K562 (cell line): ENCODE data around the gene DVL2. TPM values are rescaled to one million over a fixed set of nuclear protein-coding genes. Genes with fewer than 3 reads are reported as not detected.

Experiments
- C11orf30 ChIP-seq: fragments of 450-650 bp; IDR thresholded peaks from 2 replicates; pipeline ENCODE4 v1.6.1; 2016; ENCODE audit warnings: low read depth, mild to moderate bottlenecking
- CREB1 ChIP-seq, 2 experiments: sonication (generic) in 1 of 2; formaldehyde crosslinking in 1 of 2; IDR thresholded peaks; 2 replicates each; pipeline versions ENCODE4 v1.6.1 to v1.8.0; 2012 to 2022; ENCODE audit warnings: inconsistent platforms in 1 of 2, mild to moderate bottlenecking in 1 of 2, missing genetic modification reagents in 1 of 2, moderate library complexity in 1 of 2
- MAFK ChIP-seq: IDR thresholded peaks from 2 replicates; pipeline ENCODE4 v1.6.1; 2011; ENCODE audit warnings: low read length, improper control_type of control experiment
- MIER1 ChIP-seq: fragments of 450-650 bp; IDR thresholded peaks from 2 replicates; pipeline ENCODE4 v1.6.1; 2016; ENCODE audit warnings: antibody characterized with exemption, mild to moderate bottlenecking, low read depth
- MNT ChIP-seq, 2 experiments: fragments of 450-650 bp; conservative IDR thresholded peaks; 2 replicates each; pipeline ENCODE4 v1.6.1; 2017; ENCODE audit warnings: mild to moderate bottlenecking in 2 of 2, moderate library complexity in 2 of 2
- NBN ChIP-seq: fragments of 450-650 bp; IDR thresholded peaks from 2 replicates; pipeline ENCODE4 v1.6.1; 2016; ENCODE audit warnings: low read depth, mild to moderate bottlenecking
- NCOA4 ChIP-seq: fragments of 450-650 bp; IDR thresholded peaks from 2 replicates; pipeline ENCODE4 v1.6.1; 2018; ENCODE audit warnings: mild to moderate bottlenecking; ENCODE audit not compliant: partially characterized antibody
- NKRF ChIP-seq: fragments of 450-650 bp; IDR thresholded peaks from 2 replicates; pipeline ENCODE4 v1.6.1; 2016; ENCODE audit warnings: borderline replicate concordance
- POLR3A ChIP-seq: IDR thresholded peaks from 2 replicates; pipeline ENCODE4 v1.6.1; 2011; ENCODE audit warnings: borderline replicate concordance, mild to moderate bottlenecking, moderate library complexity; ENCODE audit not compliant: insufficient read length, insufficient read depth; ENCODE audit errors: extremely low read depth
- RBM25 ChIP-seq: fragments of 200-400 bp; formaldehyde crosslinking; IDR thresholded peaks from 2 replicates; pipeline ENCODE4 v1.6.1; 2018; ENCODE audit warnings: low read length, low read depth, moderate library complexity; ENCODE audit not compliant: severe bottlenecking
- SNIP1 ChIP-seq: fragments of 450-650 bp; IDR thresholded peaks from 2 replicates; pipeline ENCODE4 v1.7.1; 2017; ENCODE audit warnings: low read depth, mild to moderate bottlenecking
- SP2 ChIP-seq: IDR thresholded peaks from 2 replicates; pipeline ENCODE4 v1.6.1; 2011; ENCODE audit warnings: mild to moderate bottlenecking, low read depth, low read length, moderate library complexity; ENCODE audit not compliant: poor library complexity, severe bottlenecking; ENCODE audit errors: extremely low read depth
- ZBTB2 ChIP-seq: fragments of 450-650 bp; IDR thresholded peaks from 2 replicates; pipeline ENCODE4 v1.6.1; 2016; ENCODE audit warnings: antibody characterized with exemption
- ZFX ChIP-seq: sonication (generic); formaldehyde crosslinking; IDR thresholded peaks from 2 replicates; pipeline ENCODE4 v1.8.0; 2022; ENCODE audit warnings: mild to moderate bottlenecking, missing genetic modification reagents, moderate library complexity
- ZNF165 ChIP-seq: fragments of 250-450 bp; sonication (Bioruptor Pico); IDR thresholded peaks from 2 replicates; pipeline ENCODE4 v1.4.0; 2020; ENCODE audit warnings: borderline replicate concordance
- ZNF232 ChIP-seq: sonication (generic); formaldehyde crosslinking; IDR thresholded peaks from 2 replicates; pipeline ENCODE4 v1.8.0; 2022; ENCODE audit warnings: mild to moderate bottlenecking, missing genetic modification reagents
- ZNF431 ChIP-seq: sonication (generic); formaldehyde crosslinking; IDR thresholded peaks from 2 replicates; pipeline ENCODE4 v1.8.0; 2022; ENCODE audit warnings: mild to moderate bottlenecking, missing genetic modification reagents
- polyA plus RNA-seq, 8 experiments: library from polyadenylated mRNA; depleted of rRNA in 4 of 8; stranded (reverse) in 5 of 8; unstranded in 3 of 8; fragments of >200 nt; fragmentation: Nextera tagmentation in 2 of 8; fragmentation: Illumina TruSeq in 1 of 8; extraction: Ambion mirVana in 2 of 8; extraction: Trizol in 1 of 8; gene quantifications; 2 replicates each; pipeline versions ENCODE4 v1.2.1 to v1.2.3, GENCODE V29; 2011 to 2014; ENCODE audit warnings: inconsistent platforms in 1 of 8, missing spikeins in 1 of 8
- total RNA-seq, 7 experiments: library from RNA; depleted of rRNA in 6 of 7; stranded (reverse); fragments of >200 nt in 6 of 7; fragmentation: Illumina TruSeq in 2 of 7; extraction: Trizol in 2 of 7; gene quantifications; 2 replicates each; pipeline versions ENCODE4 v1.2.1 to v1.2.3, GENCODE V29; 2011 to 2021; ENCODE audit warnings: low replicate concordance in 1 of 7

Gene DVL2
- total and polyA plus RNA-seq, 9 of the 15 experiments (the other 6 are each of a cell fraction or from before 2014, with no cell fraction given): 1.3 to 49.5 (median 24.3) TPM

- TF ChIP-seq MNT (conservative IDR thresholded peaks at IDR 0.05) (peak; percentile 79 to 85), MIER1 (no peak), POLR3A (no peak), ZFX (CRISPR knock-in tag) (peak; percentile 94), SNIP1 (no peak), ZNF165 (CRISPR knock-in tag) (no peak), NKRF (peak; percentile 88), MAFK (no peak), CREB1 (IDR thresholded peaks at IDR 0.05) (peak; percentile 90), CREB1 (CRISPR knock-in tag; IDR thresholded peaks at IDR 0.05) (peak; percentile 97), NCOA4 (no peak), C11orf30 (peak; percentile 73), SP2 (no peak), RBM25 (no peak), ZBTB2 (0 out of 2 replicates have a peak, but pooled peaks have one; percentile 14), ZNF232 (CRISPR knock-in tag) (0 out of 2 replicates have a peak, but pooled peaks have one; percentile 59), ZNF431 (CRISPR knock-in tag) (no peak), NBN (peak; percentile 81; the same call in 1 of the 2 replicates)
Observed at GRCh38 chr17:7252176-7253043, 18.1 kb upstream of the DVL2 start, which contains the start of gene ELP5 (continued).
